IPS-18c (cell line): Measurements from ENCODE around the gene COL18A1.
"Not testable (repeated sequence)": the region's sequence is repeated elsewhere in the genome, so short reads cannot be mapped to it uniquely, and the experiment has no call there.

ENCODE experiments used
- H3K4me3 ChIP-seq: 2 replicates; pipeline ENCODE4 v1.7.0; 2013; ENCODE audit warnings: low read depth, mild to moderate bottlenecking, low read length, moderate library complexity; ENCODE audit not compliant: insufficient read depth
- H3K9me3 ChIP-seq: one replicate; pipeline ENCODE4 v1.6.1; 2013; ENCODE audit warnings: mild to moderate bottlenecking, low read length, moderate library complexity; ENCODE audit not compliant: control insufficient read depth, insufficient read depth

The COL18A1 gene

DNA sequence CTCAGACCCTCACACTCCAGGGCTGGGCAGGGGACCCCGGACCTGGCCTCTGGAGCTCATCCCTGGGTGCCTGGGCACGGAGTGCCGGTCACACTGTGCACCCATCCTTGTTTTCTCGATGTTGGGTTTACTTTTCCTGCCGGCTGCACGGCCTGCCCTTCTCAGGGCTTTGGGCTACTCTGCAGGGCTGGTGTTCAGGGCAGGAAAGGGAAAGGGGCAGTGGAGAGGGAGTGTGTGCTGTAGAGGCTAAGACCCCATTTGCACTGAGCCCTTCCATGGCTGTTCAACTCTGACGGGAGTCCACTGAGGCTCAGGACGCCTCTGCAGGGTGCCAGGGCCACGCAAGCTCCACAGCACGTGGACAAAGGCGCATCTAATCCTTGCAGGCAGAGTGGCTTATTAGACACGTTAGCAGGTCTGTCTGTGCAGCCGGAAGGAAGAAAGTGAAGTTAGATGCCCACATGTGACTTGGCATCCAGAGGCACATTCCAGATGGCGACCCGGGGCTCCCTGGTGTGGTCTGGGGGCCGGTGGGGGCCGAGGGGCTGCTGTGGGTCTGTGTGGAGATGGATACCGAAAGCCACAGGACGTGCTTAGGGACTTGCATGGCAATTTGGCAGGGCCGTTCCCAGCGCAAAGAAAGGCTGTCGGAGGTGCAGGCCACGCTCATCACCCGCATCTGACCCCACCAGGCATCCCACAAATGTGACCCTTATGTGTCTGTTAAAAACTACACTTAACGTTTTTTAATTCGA, 33.6 kb downstream of the COL18A1 start:
- H3K9me3 ChIP-seq: no peaks in the 10 kb centered on the region
- no peak overlapping the region for H3K4me3 ChIP-seq

DNA sequence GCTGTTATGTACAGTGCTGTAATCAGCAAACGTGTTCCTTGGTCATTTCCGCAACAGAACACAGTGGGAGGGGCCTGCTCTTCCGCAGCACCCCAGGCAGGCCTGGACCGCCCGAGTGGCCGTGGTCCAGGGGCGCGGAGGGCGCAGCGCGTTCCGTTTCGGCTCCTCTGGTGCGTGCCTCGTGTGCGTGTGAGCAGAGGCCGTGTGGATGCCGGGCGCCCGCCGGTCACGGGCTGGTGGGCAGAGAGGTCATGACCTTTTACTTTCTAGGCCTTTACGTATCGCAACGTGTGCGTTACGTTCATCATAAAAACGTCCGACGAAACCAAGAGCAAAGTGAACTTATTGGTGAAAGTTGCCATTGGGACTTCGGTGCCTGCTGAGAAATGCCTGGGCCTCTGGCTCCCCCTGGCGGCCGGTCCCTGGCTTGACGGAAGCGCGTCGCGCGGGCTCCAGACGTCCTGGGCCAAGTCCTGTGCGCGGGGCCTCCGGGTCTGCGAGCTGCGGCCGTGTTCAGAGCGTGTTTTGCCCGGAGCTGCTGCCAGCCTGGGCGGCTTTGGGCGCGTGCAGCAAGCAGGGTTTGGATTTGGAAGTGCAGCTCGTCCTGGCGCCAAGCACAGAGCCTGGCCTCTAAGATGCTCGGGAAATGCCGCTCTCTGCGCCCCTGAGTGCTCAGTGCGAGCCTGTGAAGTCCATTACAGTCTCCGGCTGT, 34.4 kb downstream of the COL18A1 start:
- H3K9me3 ChIP-seq: no peaks in the 10 kb centered on the region
- no peak overlapping the region for H3K4me3 ChIP-seq

DNA sequence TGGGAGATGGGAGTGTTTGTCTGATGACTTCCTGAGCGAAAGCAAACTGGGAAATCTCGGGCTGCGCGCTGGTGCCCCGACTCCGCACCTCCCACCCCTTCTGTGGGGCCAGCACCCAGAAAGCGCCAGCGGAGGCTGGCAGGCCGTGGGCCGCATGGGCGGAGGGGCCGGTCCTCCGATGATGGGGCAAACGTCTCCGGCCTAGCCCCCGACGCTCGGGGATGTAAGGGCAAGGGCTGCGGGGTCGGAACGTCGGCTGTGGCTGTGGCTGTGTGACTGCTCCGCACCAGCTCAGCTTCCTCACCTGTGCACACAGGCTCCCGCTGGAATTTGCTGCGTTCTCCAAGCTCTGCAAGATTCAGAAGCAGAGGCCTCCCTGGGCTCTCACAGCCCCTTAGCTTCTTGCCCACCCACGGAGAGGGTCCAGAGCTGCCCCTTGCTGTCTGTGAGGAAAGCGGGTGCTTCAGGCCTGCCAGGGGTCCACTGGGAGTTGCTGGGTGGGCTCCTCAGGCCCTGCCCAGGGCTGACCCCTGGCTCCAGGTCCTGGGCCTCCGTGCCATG, 35.0 kb downstream of the COL18A1 start:
- Histone ChIP-seq H3K4me3 (no peak overlapping the region), H3K9me3 (no peaks in the 10 kb centered on the region)

DNA sequence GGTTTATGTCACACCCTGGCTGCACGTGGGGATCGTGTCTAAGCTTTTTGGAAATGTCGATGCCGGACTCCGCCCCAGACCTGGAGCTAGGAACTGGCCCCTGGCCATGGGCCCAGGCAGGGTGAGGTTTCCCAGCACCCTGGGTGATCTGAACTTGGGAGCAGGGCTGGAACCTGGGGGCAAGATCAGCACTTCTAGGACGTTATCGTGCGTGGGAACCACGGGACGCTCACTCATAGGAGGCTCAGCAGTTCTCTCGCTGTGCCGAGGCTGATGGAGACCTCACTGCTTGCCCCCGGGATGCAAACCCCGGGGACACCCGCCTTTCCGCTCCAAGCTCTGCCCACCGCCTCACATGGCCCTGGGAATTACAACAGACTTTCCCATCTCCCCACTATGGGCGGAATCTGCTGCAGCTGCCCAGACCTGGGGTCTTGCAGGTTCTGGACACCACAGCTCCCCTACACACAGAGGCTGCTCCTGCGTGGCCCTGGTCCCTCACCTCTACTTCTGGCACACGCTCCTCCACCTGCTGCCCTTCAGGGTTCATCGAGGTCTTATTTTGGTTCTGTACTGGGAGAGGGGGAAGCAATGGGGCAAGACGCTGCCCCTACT, 35.9 kb downstream of the COL18A1 start:
- H3K4me3 ChIP-seq: no peak overlapping the region
- no peaks in the 10 kb centered on the region for H3K9me3 ChIP-seq

GRCh38 chr21:45441431-45442255, 36.7 kb downstream of the COL18A1 start:
- no peak overlapping the region for H3K4me3 ChIP-seq
- no peaks in the 10 kb centered on the region for H3K9me3 ChIP-seq

GRCh38 chr21:45442276-45442675, 37.3 kb downstream of the COL18A1 start:
- Histone ChIP-seq H3K4me3 (no peak overlapping the region), H3K9me3 (no peaks in the 10 kb centered on the region)

DNA sequence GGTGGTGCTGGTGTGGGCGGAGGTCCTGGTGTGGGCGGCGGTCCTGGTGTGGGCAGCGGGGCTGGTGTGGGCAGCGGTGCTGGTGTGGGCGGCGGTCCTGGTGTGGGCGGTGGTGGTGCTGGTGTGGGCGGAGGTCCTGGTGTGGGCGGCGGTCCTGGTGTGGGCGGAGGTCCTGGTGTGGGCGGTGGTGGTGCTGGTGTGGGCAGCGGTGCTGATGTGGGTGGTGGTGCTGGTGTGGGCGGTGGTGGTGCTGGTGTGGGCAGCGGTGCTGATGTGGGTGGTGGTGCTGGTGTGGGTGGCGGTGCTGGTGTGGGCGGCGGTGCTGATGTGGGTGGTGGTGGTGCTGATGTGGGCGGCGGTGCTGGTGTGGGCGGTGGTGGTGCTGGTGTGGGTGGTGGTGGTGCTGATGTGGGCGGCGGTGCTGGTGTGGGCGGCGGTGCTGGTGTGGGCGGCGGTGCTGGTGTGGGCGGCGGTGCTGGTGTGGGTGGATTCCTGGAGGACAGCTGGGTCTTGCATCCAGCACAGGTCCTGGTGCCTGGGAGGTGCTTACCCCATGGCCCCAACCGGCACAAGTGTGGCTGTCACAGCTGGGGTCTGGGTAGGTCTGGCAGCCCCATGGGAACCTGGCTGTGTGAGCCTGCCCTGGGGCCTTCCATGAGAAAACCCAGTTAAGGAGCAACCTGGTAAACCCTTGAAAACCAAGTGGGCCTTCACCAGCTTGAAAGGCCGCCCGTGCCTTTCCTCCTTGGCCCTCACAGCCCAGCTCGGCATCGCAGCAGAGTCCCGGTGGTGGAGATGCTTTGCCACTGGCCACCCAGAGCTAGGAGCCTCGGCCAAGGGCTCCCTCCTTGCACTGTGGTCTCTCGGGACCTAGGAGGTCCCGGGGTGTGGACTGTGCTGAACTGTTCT, 38.0 kb downstream of the COL18A1 start:
- not testable (repeated sequence) for H3K9me3 ChIP-seq, H3K4me3 ChIP-seq

- H3K9me3 ChIP-seq: no peaks in the 10 kb centered on the region
- no peak overlapping the region for H3K4me3 ChIP-seq
Observed at GRCh38 chr21:45443595-45444181, 38.7 kb downstream of the COL18A1 start.

DNA sequence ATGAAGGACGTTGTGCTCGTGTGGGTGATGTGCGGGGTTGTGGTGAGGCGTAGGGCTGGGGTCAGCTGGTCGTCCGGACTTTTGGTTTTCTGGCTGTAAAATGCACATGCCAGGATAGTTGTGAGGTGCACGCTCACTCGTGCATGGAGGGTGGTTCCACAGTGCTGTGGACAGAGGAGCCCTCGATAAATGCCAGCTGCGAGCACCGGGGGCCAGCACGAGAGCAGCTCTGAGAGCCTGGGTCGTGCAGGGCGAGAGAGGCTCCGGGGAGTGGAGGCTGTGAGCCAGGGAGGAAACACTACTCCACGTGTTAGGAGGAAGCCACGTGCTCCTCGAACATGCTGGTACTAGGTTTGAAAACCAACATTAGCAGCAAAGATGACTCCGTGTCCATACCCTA, 39.4 kb downstream of the COL18A1 start:
- Histone ChIP-seq H3K9me3 (no peaks in the 10 kb centered on the region), H3K4me3 (no peak overlapping the region)

GRCh38 chr21:45445369-45445768, 40.4 kb downstream of the COL18A1 start:
- H3K4me3 ChIP-seq: no peak overlapping the region
- H3K9me3 ChIP-seq: no peaks in the 10 kb centered on the region

DNA sequence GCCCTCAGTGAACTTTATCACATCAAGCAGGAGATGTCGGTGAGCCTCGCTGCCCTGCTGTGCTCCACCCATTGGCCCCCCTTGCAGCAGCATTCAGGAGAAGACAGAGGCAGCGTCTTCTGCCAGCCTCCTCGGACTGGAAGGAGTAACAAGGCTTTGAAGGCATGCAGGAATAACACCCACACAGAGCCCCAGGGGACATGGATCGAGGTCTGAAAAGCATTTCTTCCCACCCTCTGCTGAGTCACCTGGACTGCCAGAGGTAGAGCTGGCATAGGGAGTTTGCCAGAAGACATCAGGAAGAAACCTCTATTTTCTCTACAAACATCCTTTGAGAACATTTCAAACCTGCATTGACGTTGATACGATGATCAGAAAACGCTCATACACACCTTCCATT, 42.9 kb downstream of the COL18A1 start:
- H3K9me3 ChIP-seq: no peaks in the 10 kb centered on the region
- no peak overlapping the region for H3K4me3 ChIP-seq

DNA sequence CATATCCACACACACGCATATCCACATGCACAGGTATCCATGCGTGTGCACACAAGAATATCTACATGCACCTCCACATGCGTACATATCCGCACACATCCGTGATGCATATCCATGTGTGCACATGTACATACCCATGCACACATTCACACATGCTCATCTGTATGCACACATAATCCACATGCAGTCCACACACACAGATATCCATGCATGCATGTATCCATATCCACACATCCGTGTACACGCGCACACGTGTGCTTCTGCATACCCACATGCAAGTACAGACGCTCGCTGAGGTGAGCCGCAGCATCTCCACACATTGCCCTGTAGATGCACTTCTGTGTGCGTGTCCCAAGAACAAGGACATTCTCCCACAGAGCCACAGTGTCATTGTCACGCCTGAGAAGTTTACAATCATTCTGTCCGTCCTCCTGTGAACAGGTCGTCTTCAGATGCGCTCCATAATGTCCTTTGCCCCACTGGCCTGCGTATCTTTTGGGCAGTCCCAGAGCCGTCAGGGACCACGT, 43.4 kb downstream of the COL18A1 start:
- no peak overlapping the region for H3K4me3 ChIP-seq
- H3K9me3 ChIP-seq: no peaks in the 10 kb centered on the region

GRCh38 chr21:45448810-45449657, 44.1 kb downstream of the COL18A1 start:
- Histone ChIP-seq H3K4me3 (no peak overlapping the region), H3K9me3 (no peaks in the 10 kb centered on the region)

DNA sequence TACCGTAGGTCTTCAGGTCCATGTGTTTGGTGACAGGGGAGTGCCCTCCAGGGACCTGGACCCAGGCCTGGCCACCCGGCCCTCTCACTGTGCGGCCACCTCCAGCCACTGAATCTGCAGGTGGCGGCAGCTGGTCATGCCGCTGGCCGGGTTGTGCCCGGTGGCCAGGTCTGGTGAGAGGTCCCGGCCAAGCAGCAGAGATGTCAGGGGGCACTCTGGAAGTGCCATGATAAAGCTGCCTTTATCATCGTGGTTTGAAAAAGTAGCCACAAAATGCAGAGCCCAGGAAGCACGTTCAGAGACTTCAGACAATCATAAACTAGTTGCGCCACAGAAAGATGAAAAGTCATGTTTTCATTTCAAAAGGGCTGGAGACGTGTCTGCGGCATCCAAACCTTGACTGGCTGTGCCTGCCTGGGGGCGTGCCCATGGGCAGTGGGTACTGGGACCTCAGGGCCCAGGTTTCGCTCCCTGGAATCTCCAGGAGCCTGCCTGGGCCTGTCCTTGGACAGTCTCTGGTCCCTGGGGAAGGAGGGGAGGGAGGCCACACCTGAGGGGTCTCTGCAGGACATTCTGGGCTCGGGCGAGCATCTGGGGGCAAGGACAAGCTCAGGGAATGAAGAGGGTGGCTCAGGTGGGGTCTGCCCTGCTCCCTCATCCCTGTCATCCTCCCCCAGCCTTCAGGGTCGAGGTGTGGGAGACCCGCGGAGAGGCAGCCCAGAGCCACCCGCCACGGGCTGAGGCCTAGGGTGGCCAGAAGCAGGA, 44.9 kb downstream of the COL18A1 start:
- no peak overlapping the region for H3K4me3 ChIP-seq
- H3K9me3 ChIP-seq: no peaks in the 10 kb centered on the region
